Omental fat pad (tissue), 4 donors: Measurements from ENCODE around the gene SLC36A2. TPM values are rescaled to one million over a fixed set of nuclear protein-coding genes. Genes with fewer than 3 reads are reported as not detected.
"Not testable (repeated sequence)": the region's sequence is repeated elsewhere in the genome, so short reads cannot be mapped to it uniquely, and the experiment has no call there.

ENCODE experiments used
- ATAC-seq: fragments of 150-250 bp; one replicate; pipeline ENCODE4 v1.9.1; 2016; ENCODE audit warnings: mild to moderate bottlenecking, moderate library complexity; ENCODE audit not compliant: low FRiP score
- DNase-seq: peaks from one replicate; pipeline ENCODE4 v3.0.0-alpha.2; 2019; ENCODE audit warnings: low spot score
- total RNA-seq, 4 donors: library from RNA; depleted of rRNA; stranded (reverse); fragments of >200 nt; gene quantifications; one replicate each; pipeline ENCODE4 v1.1.0, GENCODE V29; 2016
- TF ChIP-seq, protein P1 (sequence below), 3 donors: fragments of 450-650 bp; IDR thresholded peaks; one replicate each; pipeline ENCODE4 v1.5.1; 2016 to 2017; ENCODE audit warnings: antibody characterized with exemption in 3 of 3, mild to moderate bottlenecking in 3 of 3, moderate library complexity in 2 of 3

SLC36A2 gene
- total RNA-seq, 4 donors from 2014 or later: 0.47 TPM; not detected in 3

- DNase-seq (no peak), ATAC-seq (no peak)
- TF ChIP-seq, protein P1, sequence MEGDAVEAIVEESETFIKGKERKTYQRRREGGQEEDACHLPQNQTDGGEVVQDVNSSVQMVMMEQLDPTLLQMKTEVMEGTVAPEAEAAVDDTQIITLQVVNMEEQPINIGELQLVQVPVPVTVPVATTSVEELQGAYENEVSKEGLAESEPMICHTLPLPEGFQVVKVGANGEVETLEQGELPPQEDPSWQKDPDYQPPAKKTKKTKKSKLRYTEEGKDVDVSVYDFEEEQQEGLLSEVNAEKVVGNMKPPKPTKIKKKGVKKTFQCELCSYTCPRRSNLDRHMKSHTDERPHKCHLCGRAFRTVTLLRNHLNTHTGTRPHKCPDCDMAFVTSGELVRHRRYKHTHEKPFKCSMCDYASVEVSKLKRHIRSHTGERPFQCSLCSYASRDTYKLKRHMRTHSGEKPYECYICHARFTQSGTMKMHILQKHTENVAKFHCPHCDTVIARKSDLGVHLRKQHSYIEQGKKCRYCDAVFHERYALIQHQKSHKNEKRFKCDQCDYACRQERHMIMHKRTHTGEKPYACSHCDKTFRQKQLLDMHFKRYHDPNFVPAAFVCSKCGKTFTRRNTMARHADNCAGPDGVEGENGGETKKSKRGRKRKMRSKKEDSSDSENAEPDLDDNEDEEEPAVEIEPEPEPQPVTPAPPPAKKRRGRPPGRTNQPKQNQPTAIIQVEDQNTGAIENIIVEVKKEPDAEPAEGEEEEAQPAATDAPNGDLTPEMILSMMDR (IDR thresholded peaks at IDR 0.05): no peak
These were observed 27.2 kb upstream of the SLC36A2 start for GRCh38 chr5:151374539-151374938.

- DNase-seq, ATAC-seq: not testable (repeated sequence)
These were observed 19.7 kb upstream of the SLC36A2 start for GRCh38 chr5:151367038-151367437.

DNA sequence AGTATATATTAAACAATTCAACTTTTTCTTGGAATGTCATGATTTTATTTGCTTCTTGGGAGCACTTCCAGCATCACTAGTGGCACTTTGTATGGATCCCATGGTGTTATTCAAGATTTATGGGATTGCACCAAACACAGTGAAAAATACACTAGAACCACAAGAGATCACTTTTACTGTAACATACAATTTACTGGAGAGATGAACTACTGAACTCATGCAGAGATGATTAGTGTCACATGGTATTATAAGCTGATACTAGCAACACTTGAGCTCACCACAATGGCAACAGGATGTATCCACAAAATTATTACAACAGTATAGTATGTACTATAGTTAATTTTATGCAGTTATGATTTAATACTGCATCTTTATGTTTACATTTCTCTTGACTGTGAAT, 16.3 kb upstream of the SLC36A2 start:
- ATAC-seq (no peak), DNase-seq (no peak)
- TF ChIP-seq, protein P1 (IDR thresholded peaks at IDR 0.05): no peak

DNA sequence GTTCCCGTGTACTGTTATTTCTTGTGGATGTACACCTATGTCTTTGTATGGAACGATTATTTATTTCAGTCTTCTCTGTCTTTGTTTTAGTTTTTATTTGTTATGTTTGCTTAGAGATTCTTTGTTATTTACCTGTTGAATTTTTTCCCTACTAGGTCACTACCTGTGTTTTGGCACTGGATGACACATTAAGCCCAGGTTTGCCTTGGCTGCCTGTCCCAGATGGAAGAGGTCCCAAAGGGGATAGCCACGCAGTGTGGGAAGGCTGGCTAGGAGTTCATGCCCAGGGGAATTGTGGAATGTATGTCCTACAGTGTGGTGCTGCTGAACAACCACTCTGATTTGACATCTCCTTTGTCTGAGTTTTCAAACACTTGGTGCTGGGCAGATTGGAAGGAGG, 15.6 kb upstream of the SLC36A2 start:
- ATAC-seq: no peak
- no peak for DNase-seq
- TF ChIP-seq, protein P1 (IDR thresholded peaks at IDR 0.05): no peak

- TF ChIP-seq, protein P1 (IDR thresholded peaks at IDR 0.05): no peak
- no peak for DNase-seq
- no peak for ATAC-seq
These were observed 12.0 kb upstream of the SLC36A2 start for GRCh38 chr5:151359391-151359790.

DNA sequence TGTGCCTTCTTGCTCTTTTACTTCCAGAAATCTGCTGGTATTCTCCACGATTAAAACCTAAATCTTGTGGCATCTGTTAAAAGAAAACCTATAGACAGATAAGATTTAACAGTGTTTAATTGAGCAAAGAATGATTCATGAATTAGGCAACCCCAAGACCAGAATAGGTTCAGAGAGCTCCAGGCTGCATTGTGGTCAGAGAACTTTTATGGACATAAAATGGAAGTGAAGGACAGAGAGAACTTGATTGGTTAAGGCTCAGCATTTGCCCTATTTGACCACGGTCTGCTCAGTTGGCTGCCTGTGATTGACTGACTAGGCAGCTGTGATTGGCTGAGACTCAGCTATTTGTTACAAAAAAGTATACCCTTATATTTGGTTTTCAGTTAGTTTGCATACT, 10.4 kb upstream of the SLC36A2 start:
- TF ChIP-seq, protein P1 (IDR thresholded peaks at IDR 0.05): no peak
- DNase-seq: no peak
- ATAC-seq: no peak

- TF ChIP-seq, protein P1 (IDR thresholded peaks at IDR 0.05): no peak
- no peak for ATAC-seq
- DNase-seq: no peak
These were observed 9.7 kb upstream of the SLC36A2 start for GRCh38 chr5:151357097-151357496.

GRCh38 chr5:151351671-151352070, 4.3 kb upstream of the SLC36A2 start:
- DNase-seq (no peak), ATAC-seq (no peak)
- TF ChIP-seq, protein P1 (IDR thresholded peaks at IDR 0.05): no peak
